ENCODE data around the gene IGF2. TPM values are rescaled to one million over a fixed set of nuclear protein-coding genes. Genes with fewer than 3 reads are reported as not detected.

IGF2 gene
- total RNA-seq, 2 experiments from 2014 or later, result not detected

DNA sequence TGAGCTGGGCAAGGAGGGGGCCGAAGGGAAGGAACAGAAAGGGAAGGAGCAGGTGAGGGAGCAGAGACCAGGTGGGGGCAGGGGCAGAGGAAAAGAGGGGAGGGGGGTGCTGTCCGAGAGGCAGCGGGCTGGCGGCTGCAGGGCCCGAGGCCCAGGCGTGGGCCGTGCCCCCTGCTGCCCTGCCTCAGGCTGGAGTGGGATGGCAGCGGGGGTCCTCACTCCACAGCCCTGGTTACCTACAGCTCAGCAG lies 2.3 kb downstream of the IGF2 start:
- Histone ChIP-seq H3K27ac (ENCODE audit: low read depth in 1 of 2, low read length in 2 of 2) (no peak overlapping the region), H3K4me1 (ENCODE audit: insufficient read depth, low read length) (peaks cover 15% of the 10 kb centered on the region), H3K4me3 (ENCODE audit: low read length) (no peak overlapping the region), H3K27me3 (ENCODE audit: control insufficient read depth in 1 of 2, insufficient read depth in 2 of 2, low read length in 2 of 2) (peaks cover 41 to 65% of the 10 kb centered on the region in 2 experiments), H3K9me3 (ENCODE audit: control insufficient read depth in 1 of 2, insufficient read depth in 1 of 2, low read length in 2 of 2) (peaks cover 0 to 9% of the 10 kb centered on the region in 2 experiments), H3K36me3 (ENCODE audit: insufficient read depth, low read length) (no peaks in the 10 kb centered on the region)
- no peak for ATAC-seq (ENCODE audit: poor library complexity)
- no peak for DNase-seq
- POLR2A ChIA-PET, result no interaction called here
- peaks cover 55% of the 10 kb centered on the region for H3K27me3 Mint-ChIP-seq
- CTCF ChIA-PET, result interaction anchor here (1.2 kb wide), 1 partner anchor 15 kb away, joined by 3 read pairs; no protein-coding TSS in a partner anchor
- TF ChIP-seq, protein P1, sequence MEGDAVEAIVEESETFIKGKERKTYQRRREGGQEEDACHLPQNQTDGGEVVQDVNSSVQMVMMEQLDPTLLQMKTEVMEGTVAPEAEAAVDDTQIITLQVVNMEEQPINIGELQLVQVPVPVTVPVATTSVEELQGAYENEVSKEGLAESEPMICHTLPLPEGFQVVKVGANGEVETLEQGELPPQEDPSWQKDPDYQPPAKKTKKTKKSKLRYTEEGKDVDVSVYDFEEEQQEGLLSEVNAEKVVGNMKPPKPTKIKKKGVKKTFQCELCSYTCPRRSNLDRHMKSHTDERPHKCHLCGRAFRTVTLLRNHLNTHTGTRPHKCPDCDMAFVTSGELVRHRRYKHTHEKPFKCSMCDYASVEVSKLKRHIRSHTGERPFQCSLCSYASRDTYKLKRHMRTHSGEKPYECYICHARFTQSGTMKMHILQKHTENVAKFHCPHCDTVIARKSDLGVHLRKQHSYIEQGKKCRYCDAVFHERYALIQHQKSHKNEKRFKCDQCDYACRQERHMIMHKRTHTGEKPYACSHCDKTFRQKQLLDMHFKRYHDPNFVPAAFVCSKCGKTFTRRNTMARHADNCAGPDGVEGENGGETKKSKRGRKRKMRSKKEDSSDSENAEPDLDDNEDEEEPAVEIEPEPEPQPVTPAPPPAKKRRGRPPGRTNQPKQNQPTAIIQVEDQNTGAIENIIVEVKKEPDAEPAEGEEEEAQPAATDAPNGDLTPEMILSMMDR (IDR thresholded peaks at IDR 0.05), result no peak
- no peak overlapping the region for H3K4me3 Mint-ChIP-seq
- H3K9me3 Mint-ChIP-seq, result no peaks in the 10 kb centered on the region
- no peak overlapping the region for H3K27ac Mint-ChIP-seq
- intact Hi-C loops (cut with DNase I, micrococcal nuclease), result no loop called here
- peaks cover 8% of the 10 kb centered on the region for H3K4me1 Mint-ChIP-seq (ENCODE audit: low read depth)
- no peaks in the 10 kb centered on the region for H3K36me3 Mint-ChIP-seq (ENCODE audit: low read depth)

DNA sequence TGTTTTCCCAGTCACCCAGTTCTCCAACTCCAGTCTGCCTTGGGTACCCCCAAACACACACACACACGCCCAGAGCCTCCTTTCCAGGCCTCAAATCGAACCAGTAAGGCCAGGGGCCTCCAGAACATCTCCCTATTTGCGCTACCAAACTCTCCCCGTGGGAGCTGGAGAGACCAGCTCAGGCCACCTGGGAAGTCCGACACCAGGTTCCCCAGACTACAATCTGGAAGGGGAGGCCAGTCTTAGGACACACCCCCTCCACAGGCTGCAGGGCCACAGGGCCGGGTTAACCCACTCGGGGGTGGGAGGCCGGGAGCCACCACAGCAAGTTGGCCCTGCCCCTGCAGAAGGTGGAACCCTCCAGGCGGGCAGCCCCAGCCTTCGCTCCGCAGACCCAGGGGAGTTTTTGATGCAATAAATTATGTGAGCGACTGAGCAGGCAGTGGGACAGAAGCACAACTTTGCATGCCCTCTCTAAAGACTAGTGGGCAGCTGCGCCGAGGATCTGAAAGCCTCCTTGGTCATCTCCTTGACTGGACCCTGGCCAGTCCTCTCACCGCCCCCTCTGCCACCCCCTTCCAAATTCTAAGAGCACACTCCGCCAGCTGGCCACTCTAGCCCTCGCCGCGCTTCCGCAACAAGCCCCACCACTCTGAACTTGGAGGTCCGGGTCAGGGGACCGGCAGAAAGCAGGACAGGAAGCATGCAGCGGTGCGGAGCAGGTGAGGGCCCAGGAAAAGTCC lies 2.8 kb downstream of the IGF2 start:
- CTCF ChIA-PET, result interaction anchor here (1.2 kb wide), 1 partner anchor 16 kb away, joined by 3 read pairs; no protein-coding TSS in a partner anchor
- H3K4me1 ChIP-seq (ENCODE audit: insufficient read depth, low read length), result peaks cover 15% of the 10 kb centered on the region
- peak overlapping the region; percentile 56 for H3K4me3 Mint-ChIP-seq
- H3K4me3 ChIP-seq (ENCODE audit: low read length), result no peak overlapping the region
- no peak for DNase-seq
- POLR2A ChIA-PET, result no interaction called here
- no peak for ATAC-seq (ENCODE audit: poor library complexity)
- no peaks in the 10 kb centered on the region for H3K36me3 Mint-ChIP-seq (ENCODE audit: low read depth)
- H3K27ac Mint-ChIP-seq, result no peak overlapping the region
- peaks cover 0 to 14% of the 10 kb centered on the region in 2 experiments for H3K9me3 ChIP-seq (ENCODE audit: control insufficient read depth in 1 of 2, insufficient read depth in 1 of 2, low read length in 2 of 2)
- H3K36me3 ChIP-seq (ENCODE audit: insufficient read depth, low read length), result no peaks in the 10 kb centered on the region
- H3K9me3 Mint-ChIP-seq, result no peaks in the 10 kb centered on the region
- peaks cover 52% of the 10 kb centered on the region for H3K27me3 Mint-ChIP-seq
- H3K4me1 Mint-ChIP-seq (ENCODE audit: low read depth), result peaks cover 7% of the 10 kb centered on the region
- H3K27me3 ChIP-seq (ENCODE audit: control insufficient read depth in 1 of 2, insufficient read depth in 2 of 2, low read length in 2 of 2), result peaks cover 37 to 61% of the 10 kb centered on the region in 2 experiments
- no peak overlapping the region for H3K27ac ChIP-seq (ENCODE audit: low read depth in 1 of 2, low read length in 2 of 2)
- TF ChIP-seq, protein P1 (IDR thresholded peaks at IDR 0.05), result no peak
- intact Hi-C loops (cut with DNase I, micrococcal nuclease), result no loop called here

DNA sequence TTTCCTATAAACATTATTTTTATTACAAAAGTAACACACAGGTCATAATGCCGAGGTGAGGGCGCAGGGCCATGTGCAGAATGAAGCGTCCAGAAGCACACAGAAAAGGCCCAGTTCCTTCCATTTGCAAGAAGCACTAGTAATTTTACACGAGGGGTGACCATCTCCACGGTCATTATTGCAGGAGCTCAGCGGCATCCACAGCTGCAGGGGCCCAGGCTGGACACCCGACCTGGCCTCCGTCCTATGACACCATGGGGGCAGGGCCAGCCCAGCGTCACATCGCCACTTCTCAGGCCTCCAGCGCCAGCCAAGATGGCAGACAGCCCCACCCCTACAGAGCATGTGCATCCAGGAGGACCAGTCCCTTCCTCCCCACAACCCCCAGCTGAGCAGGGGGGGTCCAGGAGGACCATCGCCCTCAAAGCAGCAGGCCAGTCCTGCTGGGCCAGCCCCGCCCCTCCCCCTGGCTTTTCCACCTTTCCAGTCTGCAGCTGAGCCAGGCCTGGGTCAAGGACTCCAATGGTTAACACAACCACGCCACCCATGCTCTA lies 3.5 kb downstream of the IGF2 start:
- H3K4me1 Mint-ChIP-seq (ENCODE audit: low read depth), result peaks cover 4% of the 10 kb centered on the region

More for the DNA sequence above, 3.5 kb downstream of the IGF2 start:
- H3K27me3 ChIP-seq (ENCODE audit: control insufficient read depth in 1 of 2, insufficient read depth in 2 of 2, low read length in 2 of 2), result peaks cover 31 to 55% of the 10 kb centered on the region in 2 experiments
- no peaks in the 10 kb centered on the region for H3K36me3 ChIP-seq (ENCODE audit: insufficient read depth, low read length)
- no peak for DNase-seq
- TF ChIP-seq, protein P1 (IDR thresholded peaks at IDR 0.05), result no peak
- H3K27ac Mint-ChIP-seq, result no peak overlapping the region
- no peaks in the 10 kb centered on the region for H3K9me3 Mint-ChIP-seq
- ChIA-PET CTCF (no interaction called here), POLR2A (no interaction called here)
- H3K27ac ChIP-seq (ENCODE audit: low read depth in 1 of 2, low read length in 2 of 2), result no peak overlapping the region
- peaks cover 0 to 19% of the 10 kb centered on the region in 2 experiments for H3K9me3 ChIP-seq (ENCODE audit: control insufficient read depth in 1 of 2, insufficient read depth in 1 of 2, low read length in 2 of 2)
- intact Hi-C loops (cut with DNase I, micrococcal nuclease), result no loop called here
- H3K36me3 Mint-ChIP-seq (ENCODE audit: low read depth), result no peaks in the 10 kb centered on the region
- peaks cover 52% of the 10 kb centered on the region for H3K27me3 Mint-ChIP-seq
- no peak for ATAC-seq (ENCODE audit: poor library complexity)
- H3K4me1 ChIP-seq (ENCODE audit: insufficient read depth, low read length), result peaks cover 15% of the 10 kb centered on the region
- H3K4me3 ChIP-seq (ENCODE audit: low read length), result no peak overlapping the region
- H3K4me3 Mint-ChIP-seq, result peak overlapping the region; percentile 56
